Measurements from ENCODE around the gene SYTL4. TPM values are rescaled to one million over a fixed set of nuclear protein-coding genes. Genes with fewer than 3 reads are reported as not detected.

Gene SYTL4
- total and polyA plus RNA-seq, 2 experiments from 2014 or later: 0.28 TPM; not detected in 1

DNA sequence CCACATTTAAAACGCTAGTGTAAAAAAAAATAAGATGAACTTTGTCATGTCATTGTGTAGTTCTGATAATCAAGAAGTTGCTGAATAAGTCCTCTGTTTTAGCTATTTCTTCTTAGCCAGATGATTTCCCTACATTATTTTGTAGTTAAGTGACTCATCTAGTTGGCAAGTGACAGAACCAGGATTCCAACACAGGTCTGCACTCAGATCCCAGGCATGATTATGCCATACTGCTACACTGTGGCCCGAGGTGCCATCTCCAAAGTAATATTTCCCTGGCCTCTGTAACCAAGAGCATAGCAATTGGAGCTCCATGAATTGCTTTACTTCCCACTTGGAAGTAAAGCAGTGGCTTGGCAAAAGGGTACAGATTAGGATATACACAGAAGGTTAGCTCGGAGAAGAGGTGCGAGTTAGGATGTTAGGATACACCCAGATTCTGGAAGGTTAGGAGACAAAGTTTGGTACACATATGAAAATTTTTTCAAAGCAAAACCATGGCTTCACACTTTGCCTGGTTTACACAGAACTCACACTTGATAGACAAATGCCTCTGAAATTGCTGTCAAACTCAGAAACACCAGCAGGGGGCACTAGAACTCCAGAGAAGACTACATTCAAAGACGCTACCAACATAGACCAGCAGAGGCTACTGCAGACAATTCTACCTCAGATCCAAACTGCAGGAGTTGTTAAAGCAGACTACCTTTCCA lies 46.5 kb downstream of the SYTL4 start:
- Mint-ChIP-seq H3K9me3 (no peaks in the 10 kb centered on the region), H3K36me3 (ENCODE audit: low read depth) (no peaks in the 10 kb centered on the region), H3K4me3 (no peak overlapping the region), H3K27ac (no peak overlapping the region), H3K27me3 (ENCODE audit: insufficient read depth, low read depth, poor library complexity) (no peaks in the 10 kb centered on the region), H3K4me1 (no peaks in the 10 kb centered on the region)
- peak; percentile 81 for DNase-seq (ENCODE audit: low spot score)
- H3K27me3 ChIP-seq (ENCODE audit: insufficient read depth): no peaks in the 10 kb centered on the region
- no peak for TF ChIP-seq STAT1 (IDR thresholded peaks at IDR 0.05; ENCODE audit: unreplicated experiment)
- TF ChIP-seq NANOG (IDR thresholded peaks at IDR 0.05; ENCODE audit: borderline replicate concordance): no peak
- no peak for TF ChIP-seq ZNF331 (CRISPR knock-in tag; IDR thresholded peaks at IDR 0.05; ENCODE audit: low read depth)
- no peak for TF ChIP-seq EZH2phosphoT487 (IDR thresholded peaks at IDR 0.05; ENCODE audit: unreplicated experiment)
- TF ChIP-seq ZNF114 (CRISPR knock-in tag; IDR thresholded peaks at IDR 0.05): no peak
- no peak for TF ChIP-seq POLR2AphosphoS5 (IDR thresholded peaks at IDR 0.05; ENCODE audit: low read depth)
- TF ChIP-seq, protein P1, sequence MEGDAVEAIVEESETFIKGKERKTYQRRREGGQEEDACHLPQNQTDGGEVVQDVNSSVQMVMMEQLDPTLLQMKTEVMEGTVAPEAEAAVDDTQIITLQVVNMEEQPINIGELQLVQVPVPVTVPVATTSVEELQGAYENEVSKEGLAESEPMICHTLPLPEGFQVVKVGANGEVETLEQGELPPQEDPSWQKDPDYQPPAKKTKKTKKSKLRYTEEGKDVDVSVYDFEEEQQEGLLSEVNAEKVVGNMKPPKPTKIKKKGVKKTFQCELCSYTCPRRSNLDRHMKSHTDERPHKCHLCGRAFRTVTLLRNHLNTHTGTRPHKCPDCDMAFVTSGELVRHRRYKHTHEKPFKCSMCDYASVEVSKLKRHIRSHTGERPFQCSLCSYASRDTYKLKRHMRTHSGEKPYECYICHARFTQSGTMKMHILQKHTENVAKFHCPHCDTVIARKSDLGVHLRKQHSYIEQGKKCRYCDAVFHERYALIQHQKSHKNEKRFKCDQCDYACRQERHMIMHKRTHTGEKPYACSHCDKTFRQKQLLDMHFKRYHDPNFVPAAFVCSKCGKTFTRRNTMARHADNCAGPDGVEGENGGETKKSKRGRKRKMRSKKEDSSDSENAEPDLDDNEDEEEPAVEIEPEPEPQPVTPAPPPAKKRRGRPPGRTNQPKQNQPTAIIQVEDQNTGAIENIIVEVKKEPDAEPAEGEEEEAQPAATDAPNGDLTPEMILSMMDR (conservative IDR thresholded peaks at IDR 0.05; ENCODE audit: low read depth in 2 of 2): peak; percentile 71 to 83
- no peak for TF ChIP-seq CREB1 (CRISPR knock-in tag; IDR thresholded peaks at IDR 0.05; ENCODE audit: low read depth)
- H3K36me3 ChIP-seq (ENCODE audit: insufficient read depth): no peaks in the 10 kb centered on the region
- H3K4me1 ChIP-seq (ENCODE audit: insufficient read depth): no peaks in the 10 kb centered on the region
- H2AFZ ChIP-seq: no peak overlapping the region
- no peak overlapping the region for H3K4me3 ChIP-seq
- H3K79me2 ChIP-seq (replicated peaks; ENCODE audit: insufficient read depth): no peaks in the 10 kb centered on the region
- no peaks in the 10 kb centered on the region for H4K20me1 ChIP-seq (replicated peaks; ENCODE audit: insufficient read depth)
- ATAC-seq: peak; percentile 85
- no peak overlapping the region for H3K27ac ChIP-seq (ENCODE audit: low read depth)
- H3K4me2 ChIP-seq: no peak overlapping the region
- no peaks in the 10 kb centered on the region for H3F3A ChIP-seq (replicated peaks; ENCODE audit: low read depth)
- H3K9me2 ChIP-seq (ENCODE audit: insufficient read depth): no peaks in the 10 kb centered on the region

DNA sequence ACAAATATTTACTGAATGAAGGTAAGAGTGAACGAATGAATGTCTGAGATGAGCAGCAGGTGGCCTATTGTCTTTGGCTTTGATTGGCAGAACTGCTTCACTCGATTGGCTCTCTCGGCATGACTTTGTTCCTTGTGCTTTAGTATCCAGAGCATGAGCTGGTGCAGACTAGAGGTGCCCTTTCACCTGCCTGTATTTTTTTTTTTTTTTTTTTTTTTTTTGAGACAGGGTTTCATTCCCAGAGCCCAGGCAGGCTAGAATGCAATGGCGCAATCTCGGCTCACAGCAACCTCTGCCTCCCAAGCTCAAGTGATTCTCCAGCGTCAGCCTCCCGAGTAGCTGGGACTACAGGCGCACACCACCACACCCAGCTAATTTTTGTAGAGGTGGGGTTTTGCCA lies 49.0 kb downstream of the SYTL4 start:
- H2AFZ ChIP-seq: no peak overlapping the region
- no peak for ATAC-seq
- no peaks in the 10 kb centered on the region for H3K27me3 Mint-ChIP-seq (ENCODE audit: insufficient read depth, low read depth, poor library complexity)
- H3K4me3 ChIP-seq: no peak overlapping the region
- H3K27ac Mint-ChIP-seq: no peak overlapping the region
- H3K4me2 ChIP-seq: no peak overlapping the region
- H4K20me1 ChIP-seq (replicated peaks; ENCODE audit: insufficient read depth): no peaks in the 10 kb centered on the region
- H3K36me3 ChIP-seq (ENCODE audit: insufficient read depth): no peaks in the 10 kb centered on the region
- no peaks in the 10 kb centered on the region for H3K4me1 ChIP-seq (ENCODE audit: insufficient read depth)
- no peaks in the 10 kb centered on the region for H3K36me3 Mint-ChIP-seq (ENCODE audit: low read depth)
- H3K4me1 Mint-ChIP-seq: no peaks in the 10 kb centered on the region
- no peak overlapping the region for H3K27ac ChIP-seq (ENCODE audit: low read depth)
- no peak overlapping the region for H3K4me3 Mint-ChIP-seq
- H3K27me3 ChIP-seq (ENCODE audit: insufficient read depth): no peaks in the 10 kb centered on the region
- H3K9me2 ChIP-seq (ENCODE audit: insufficient read depth): no peaks in the 10 kb centered on the region
- H3K9me3 Mint-ChIP-seq: no peaks in the 10 kb centered on the region
- peak; percentile 4 for DNase-seq (ENCODE audit: low spot score)
- H3K79me2 ChIP-seq (replicated peaks; ENCODE audit: insufficient read depth): no peaks in the 10 kb centered on the region
- H3F3A ChIP-seq (replicated peaks; ENCODE audit: low read depth): no peaks in the 10 kb centered on the region
- no peak for TF ChIP-seq CREB1 (CRISPR knock-in tag; IDR thresholded peaks at IDR 0.05; ENCODE audit: low read depth)
- no peak for TF ChIP-seq EZH2phosphoT487 (IDR thresholded peaks at IDR 0.05; ENCODE audit: unreplicated experiment)
- TF ChIP-seq JUNB (IDR thresholded peaks at IDR 0.05; ENCODE audit: unreplicated experiment): no peak
- TF ChIP-seq EZH2 (IDR thresholded peaks at IDR 0.05; ENCODE audit: low read depth, unreplicated experiment): no peak
- no peak for TF ChIP-seq ZNF114 (CRISPR knock-in tag; IDR thresholded peaks at IDR 0.05)
